ENCODE measurements around the gene CACHD1. TPM values are rescaled to one million over a fixed set of nuclear protein-coding genes. Genes with fewer than 3 reads are reported as not detected.

CACHD1 gene
- total RNA-seq, 1 experiment from 2014 or later: 5.3 TPM

DNA sequence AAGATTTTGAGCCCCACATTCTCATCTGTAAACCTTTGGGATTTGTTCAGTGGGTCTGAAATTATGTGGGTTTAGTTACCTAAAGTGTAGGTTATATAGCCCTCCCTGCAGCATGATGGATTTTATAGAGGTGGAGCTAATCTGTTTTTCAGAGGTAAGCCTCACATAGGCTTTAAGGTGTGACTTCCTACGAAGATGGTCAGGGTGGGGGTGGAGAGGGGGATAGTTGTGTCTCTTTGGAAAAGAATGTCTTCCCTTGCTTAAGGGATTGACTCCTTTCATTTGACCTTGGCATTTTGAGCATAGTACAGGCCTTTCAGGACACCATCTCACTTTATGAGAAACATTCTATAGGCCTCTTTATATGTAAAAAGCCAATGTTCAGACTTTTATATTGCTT, 3.4 kb downstream of the CACHD1 start:
- no peak for DNase-seq (ENCODE audit: low read depth)

DNA sequence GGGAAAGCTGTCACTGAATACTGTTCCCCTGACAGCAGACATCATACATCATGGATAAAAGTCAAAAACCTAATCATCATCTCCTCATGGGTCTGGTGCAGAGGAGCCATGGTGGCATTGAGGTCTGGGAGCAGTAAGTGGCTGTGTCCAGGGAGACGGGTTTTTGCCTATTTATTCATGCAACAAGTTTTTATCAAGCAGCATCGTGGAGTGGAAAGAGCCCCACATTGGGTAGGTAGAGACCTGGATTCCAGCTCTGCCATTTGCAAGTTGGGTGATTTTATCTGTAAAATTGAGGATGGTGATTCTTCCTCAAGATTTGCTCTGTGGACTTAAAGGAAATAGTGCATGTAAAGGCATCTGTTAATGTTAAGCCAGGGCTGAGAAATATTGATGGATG, 4.2 kb downstream of the CACHD1 start:
- no peak for DNase-seq (ENCODE audit: low read depth)

DNA sequence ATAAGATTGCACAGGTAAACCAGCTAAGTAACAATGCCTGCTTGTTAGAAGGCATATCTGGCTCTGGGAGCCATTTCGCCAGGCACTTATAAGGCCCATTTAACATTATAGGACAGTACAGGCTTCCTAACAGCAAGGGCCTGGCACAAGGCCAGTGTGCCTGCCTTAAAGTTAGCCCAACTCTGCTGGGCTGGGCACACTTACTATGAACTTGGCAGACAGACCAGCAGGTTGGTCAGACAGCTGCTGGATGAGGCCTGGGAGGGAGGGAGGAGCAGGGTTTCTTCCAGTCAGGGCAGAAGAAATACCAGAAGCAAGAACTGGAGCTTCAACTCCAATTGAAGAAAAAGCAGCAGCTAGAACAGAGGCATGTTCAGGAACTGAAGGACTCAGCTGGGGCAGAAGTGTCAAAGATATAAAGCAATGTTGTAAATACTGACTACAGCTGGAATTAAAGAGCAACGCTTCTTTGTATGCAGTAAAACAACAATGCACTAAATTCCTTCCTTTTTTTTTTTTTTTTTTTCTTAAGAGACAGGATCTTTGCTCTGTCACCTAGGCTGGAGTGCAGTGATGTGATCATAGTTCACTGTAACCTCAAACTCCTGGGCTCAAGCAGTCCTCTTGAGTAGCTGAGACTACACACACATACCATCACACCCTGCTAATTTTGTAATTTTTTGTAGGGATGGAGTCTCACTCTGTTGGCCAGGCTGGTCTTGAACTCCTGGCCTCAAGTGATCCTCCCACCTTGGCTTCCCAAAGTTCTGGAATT, 4.9 kb downstream of the CACHD1 start:
- peak; percentile 41 for DNase-seq (ENCODE audit: low read depth)

DNA sequence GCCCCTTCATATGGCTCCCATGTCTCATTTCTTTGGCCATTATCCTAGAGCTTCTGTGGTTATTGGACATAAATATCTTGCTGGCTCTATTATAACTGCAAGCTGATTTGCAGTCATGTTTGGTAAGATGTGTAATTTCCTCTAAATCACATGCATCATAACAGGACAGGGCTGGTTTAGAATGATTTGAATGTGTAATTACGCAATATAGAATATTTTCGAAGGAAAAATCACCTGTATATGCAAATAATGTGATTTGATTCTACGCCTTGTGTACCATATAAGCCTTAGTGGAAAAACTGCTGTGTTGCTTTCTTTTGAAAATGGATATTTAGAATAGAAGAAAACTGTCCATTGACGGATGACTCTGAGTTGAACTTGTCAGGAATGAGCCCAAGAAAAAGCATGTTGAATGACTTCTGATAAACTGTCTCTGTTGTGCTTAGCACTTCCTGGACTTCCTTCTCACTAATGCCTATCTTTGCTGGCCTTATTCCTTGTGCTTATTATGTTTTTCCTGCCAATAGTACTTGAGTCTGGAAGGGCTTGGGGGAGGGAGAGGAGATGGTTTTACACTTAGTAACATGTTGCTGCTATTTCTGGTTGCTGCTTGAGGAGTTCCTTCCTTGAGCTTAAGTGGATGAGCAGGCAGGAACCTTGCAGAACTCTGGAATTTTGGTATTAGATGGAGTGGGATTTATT, 6.5 kb downstream of the CACHD1 start:
- peak; percentile 41 for DNase-seq (ENCODE audit: low read depth)

DNA sequence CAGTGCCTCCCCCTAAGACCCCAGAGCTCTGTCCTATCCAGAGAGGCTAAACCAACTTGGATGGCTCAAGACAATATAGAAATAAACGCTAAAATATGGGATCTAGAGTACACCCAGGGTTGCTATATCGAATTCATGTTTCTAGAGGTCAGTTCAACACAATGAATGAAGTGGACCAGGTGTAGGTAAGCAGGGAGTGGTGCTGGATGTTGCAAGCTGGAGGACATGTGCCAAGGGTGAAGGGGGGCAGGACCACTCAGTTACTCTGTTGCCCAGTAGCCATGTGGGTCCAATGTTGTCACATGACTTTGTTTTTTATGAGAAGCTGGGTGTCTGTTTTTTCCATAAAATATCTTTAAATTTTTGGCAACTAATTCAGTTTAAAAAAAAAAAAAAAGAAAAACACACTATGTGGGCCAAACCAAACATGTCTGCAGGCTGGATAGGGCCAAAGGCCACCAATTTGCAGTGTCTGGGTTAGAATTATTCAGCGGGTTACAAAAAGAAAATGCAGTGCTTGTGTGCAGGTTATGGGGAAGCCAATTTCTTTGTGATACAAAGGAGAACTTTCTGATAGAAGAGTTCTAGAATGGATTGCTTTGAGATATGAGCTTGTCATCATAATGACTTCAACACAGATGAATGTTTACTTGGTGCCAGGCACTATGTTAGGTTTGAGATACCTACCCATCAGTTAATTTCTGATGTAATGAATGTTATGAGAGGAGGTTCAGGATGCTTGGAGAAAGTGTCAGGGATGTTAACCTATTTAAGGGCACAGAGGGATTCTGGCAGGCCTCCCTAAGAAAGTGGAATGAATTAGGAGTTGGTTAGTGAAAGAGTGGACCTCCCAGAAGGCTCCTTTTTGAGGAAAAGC, 8.9 kb downstream of the CACHD1 start:
- no peak for DNase-seq (ENCODE audit: low read depth)

DNA sequence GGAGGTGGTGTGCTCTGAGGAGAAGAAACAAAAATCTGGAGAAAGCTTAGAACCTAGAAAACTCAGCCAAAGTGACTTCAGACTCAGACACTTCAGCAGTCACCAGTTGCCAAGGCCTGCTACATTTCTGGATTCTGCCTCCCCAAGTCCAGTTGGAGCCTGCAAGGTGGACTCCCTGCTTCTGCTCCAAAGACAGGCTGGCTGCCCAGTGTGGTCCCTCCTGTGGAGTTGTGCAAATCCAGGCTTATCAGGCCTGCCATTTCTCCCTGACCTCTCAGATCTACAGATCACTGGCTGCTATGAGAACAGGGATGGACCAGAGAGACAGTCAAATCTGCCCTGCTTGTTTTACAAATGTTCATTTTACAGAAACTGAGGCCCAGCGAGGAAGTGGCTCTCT, 9.9 kb downstream of the CACHD1 start:
- no peak for DNase-seq (ENCODE audit: low read depth)

DNA sequence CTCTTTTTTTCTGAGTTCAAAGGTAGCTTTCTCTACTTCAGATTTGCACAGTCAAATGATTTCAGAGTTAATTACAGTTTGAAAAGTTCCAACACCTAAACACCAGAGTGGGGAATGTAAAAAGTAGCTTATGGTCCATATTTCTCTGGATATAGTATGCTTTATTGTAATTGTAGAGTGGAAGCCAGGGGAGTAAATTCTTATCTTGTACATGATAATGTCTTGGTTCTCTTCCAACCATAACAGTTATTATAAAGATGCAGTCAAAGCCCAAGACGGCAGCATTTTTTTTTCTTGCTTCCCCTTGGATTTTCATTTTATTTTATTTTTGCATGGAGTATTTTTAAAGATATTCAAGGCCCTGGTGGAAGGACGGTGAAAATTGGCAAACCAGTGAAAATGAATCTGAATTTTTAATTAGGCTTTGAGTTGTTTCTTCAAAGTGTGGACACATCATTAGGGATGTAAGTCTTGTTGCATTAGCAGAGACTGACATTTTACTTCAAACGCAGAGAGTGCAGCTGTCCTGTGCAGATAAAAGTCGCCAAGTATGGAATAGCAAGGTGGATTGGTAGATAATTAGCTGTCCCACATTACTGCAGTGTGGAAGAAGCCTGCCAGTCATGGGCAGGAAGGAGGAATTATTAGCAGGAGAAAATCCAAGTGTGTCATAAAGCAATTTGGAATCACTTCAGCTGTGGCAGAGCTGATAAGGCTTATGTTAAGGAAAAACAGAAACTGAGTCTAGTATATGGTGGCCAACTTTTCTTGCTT, 11.3 kb downstream of the CACHD1 start:
- DNase-seq (ENCODE audit: low read depth): peak; percentile 18

DNA sequence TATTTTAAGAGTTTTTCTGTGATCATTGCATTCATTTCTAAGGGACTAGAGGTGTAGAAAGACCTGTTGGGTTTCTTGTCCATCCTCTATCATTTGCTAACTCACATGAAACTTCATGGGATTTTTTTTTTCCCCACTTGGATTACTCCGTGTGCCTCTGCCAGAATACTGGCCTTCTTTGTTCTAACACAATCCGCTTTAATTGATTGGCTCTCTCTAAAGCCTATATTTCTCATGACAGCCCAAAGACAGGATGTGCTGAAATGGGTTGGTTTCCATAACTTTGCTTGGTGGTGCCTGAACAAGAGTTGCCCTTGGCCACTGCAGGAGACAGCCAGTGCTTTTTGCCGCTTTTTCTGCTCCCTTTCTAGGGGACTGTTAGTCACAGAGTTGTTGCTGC, 12.2 kb downstream of the CACHD1 start:
- no peak for DNase-seq (ENCODE audit: low read depth)

DNA sequence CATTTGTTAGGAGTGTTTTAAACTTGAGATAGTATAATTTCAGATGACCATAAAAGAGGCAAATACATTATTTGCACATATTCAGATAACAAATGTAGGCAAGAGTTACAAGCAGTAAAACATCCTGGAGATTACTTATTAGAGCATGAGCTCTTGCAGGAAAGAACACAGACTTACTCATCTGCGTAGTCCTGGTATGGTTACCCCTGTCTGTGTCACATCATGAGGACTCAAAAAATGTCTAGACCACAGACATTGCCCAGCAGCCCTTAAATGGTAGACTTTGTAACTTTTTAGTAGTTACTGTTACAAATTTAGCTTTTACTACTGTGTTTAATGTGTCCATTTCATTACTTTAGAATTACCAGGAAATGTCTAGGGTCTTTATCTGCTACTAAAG, 12.8 kb downstream of the CACHD1 start:
- no peak for DNase-seq (ENCODE audit: low read depth)

DNA sequence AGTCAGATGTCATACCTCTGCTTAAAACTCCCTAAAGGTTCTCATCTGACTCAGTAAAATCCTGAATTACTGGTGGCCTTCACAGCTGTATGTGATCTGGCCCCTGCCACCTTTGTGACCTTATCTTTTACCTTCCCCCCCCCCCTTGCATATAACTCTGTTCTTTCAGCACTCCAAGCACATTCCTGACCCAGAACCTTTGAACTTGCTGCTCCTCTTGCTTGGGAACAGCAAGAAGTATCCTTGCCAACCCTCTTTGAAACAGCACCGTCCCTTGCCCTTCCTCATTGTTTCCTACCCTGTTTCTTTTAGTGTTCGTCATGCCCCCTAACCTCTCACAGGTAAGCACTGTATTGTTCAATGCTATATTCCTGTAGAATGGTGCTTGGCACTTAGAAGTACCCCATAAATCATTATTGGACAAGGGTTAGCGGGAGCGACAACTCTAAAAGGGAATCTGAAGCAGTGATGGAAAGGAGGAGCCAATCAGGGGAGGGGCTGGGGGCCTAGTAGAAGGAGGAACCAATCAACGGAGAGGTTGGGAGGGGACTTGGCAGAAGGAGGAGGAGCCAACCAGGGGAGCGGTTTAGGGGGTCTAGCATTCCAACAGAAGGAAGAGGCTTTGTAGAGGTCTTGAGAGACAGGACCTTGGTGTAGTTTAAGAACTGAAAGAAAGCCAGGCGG, 13.9 kb downstream of the CACHD1 start:
- no peak for DNase-seq (ENCODE audit: low read depth)

DNA sequence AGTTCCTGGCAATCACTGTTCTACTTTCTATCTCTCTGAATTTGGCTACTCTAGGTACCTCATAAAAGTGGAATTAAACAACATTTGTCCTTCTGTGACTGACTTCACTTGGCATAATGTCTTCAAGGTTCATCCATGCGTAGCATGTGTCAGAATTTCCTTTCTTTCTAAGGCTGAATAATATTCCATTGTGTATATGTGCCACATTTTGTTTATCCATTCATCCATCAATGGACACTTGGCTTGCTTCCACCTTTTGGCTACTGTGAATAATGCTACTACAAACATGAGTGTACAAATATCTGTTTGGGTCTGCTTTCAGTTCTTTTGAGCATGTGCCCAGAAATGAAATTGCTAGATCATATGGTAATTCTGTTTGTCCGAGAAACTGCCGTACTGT, 14.7 kb downstream of the CACHD1 start:
- DNase-seq (ENCODE audit: low read depth): peak; percentile 23

DNA sequence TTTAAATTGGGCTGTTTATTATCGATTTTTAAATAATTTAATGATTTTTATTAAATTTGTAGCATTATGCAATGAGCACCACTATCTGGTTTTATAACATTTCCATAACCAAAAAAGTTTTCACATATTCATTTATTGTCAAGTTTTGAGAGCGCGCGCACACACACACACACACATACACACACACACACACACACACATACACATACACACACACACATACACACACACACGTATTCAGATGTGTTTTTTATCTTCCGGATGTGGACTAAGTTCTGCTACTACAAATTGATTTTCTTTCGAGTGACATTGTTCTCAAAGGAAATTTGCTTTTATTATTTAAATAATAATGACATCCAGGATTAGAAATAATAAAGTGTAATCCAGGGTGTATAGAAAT, 16.3 kb downstream of the CACHD1 start:
- DNase-seq (ENCODE audit: low read depth): no peak

DNA sequence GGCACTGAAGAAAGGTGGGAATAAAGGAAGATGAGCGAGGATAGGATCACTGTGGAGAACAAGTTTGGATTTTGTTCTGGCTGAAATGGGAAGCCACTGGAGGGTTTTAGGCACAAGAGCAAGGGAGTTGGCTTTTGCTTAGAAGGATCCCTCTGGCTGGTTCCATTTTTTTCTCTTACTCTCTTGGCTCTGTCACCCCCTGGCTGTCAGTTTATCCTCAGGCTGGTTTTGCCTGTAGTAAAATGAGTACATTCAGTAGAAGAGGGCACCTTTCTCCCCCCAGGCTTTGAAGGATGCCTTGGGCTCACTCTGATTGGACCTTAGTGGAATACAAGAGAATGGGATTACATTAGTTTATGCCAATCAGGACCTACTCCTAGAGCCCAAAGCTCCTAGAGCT, 17.1 kb downstream of the CACHD1 start:
- no peak for DNase-seq (ENCODE audit: low read depth)

DNA sequence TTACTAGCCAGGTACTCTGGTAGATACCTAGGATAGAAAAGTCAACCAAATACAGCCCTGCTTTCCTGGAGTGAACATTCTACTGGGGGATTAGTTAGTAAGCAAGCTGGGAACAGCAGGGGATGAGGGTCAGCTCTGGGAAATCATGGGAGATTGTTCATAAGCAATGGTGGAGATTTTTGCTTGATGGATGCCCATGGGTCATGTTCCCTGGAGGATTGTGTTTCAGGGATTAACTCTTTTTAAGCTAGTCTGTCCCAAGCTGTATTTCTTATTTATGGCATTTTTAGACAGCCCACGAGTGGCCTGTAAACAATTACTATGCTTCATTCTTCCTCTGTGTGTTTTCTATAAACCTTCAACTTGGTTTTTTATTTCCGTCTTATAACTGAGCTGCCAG, 18.9 kb downstream of the CACHD1 start:
- no peak for DNase-seq (ENCODE audit: low read depth)

DNA sequence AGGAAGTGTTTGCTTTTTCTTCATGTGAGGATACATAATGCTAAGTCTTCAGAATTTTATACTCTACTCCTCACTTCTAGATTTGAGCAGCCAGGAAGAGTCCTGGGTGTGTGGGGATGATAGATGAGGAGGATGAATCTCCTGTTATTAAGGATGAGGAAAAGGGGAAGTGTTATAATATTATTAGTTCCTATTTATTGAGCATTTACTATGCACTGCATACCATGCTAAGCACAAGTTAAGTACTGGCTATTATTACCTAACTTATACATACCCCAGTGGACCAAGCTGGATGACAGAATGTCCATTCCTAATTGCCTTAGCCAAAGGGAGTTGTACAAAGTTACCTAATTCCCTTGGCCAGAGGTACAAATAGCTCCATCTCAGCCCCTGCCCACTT, 19.8 kb downstream of the CACHD1 start:
- no peak for DNase-seq (ENCODE audit: low read depth)

DNA sequence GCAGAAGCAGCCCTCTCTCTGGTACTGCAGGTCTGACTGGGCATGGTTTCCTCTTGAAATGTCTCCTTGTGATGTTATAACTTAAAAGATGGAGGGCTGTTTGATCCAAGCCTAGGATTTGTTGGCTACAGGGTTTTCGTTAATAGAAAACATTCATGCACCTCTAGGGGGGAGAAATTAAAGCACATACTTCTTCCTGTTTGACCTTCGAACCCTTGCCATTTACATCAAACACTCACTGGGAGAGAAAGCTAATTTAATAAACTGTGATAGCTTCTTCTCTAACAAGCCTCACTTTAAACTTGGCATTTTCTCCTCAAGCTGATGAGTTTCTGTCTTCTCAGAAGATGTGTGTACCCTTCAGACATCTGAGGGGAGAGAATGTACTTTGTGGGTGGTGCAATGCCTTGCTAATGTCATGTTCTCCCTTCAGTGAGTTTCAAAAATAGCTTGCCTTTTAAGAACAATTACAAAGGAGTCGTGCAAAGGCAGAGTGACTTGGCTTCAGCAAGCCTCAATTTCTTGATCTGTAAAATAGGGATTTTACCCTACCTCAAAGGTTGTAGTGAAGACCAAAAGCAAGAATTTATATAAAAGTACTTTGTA, 20.4 kb downstream of the CACHD1 start:
- no peak for DNase-seq (ENCODE audit: low read depth)

DNA sequence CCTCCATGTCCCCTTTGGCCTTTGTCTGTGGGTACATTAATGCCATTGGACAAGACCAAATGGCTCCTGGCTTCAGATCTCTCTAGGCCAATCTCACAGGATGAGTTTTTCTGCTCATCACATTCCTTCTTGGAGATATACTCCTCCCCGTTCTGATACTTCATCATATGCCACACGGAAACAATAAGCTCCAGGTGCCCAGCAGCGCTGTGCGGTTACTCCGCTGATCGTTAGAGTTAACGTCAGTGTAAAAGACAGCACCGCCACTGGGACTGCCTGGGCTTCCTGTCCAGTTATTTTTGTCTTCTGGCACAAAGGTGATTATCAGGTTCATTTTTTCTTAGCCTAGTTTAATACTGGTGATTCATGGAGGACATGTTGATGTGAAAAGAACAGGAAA, 22.5 kb downstream of the CACHD1 start:
- no peak for DNase-seq (ENCODE audit: low read depth)

DNA sequence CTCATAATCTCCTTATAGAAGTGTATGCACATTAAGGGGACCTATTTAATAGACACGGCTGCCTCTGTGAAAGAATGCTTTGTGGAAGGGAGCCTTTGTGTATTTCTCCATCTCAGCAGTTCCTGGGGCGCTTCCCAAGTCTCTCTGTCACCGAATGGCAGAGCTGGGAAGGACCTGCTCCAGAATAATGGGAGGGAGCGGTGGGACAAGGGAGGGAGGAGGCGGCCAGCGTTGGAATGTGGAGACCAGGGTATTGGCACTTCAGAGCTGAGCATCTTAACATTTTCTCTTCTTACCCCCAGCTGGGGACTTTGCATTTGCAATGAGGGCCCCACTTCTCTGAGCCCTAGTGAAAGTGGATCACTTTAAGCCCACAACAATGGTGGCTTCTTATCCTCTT, 23.9 kb downstream of the CACHD1 start:
- no peak for DNase-seq (ENCODE audit: low read depth)

DNA sequence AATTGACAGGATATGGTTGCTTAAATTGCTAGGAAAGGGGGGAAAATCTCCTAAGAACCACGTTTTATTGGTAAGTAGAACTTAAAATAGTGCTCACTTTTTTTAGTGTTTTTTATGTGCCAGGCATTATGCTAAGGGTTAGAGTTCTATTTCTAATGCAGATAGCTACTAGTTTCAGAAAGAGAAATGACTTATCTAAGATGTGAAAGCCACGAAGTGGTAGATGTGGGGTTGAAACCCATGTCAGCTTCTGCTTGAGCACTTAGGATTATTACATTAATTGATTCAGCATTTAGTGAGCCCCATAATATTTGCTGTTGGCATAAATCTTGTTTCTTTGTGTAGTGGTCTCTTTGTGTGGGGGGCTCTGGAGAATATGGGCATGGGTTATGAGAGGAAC, 24.7 kb downstream of the CACHD1 start:
- no peak for DNase-seq (ENCODE audit: low read depth)

DNA sequence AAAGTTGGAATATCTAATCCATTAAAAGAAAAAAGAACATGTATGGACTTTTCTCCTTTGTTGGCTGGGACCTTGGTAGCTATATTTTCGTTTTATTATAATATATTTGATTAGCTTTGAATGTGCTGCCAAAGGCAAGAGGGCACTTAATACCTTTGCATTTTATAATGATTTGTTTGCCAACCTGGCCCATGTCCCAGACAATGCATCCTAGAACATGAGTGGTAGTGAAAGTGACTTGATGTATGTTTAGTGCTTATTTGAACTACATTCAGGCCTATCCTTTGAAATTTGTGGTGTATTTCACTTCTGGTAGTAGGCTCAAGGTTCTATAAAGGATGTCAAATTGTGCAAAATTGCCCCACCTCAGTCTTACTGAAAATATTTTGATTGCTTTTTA, 25.9 kb downstream of the CACHD1 start:
- no peak for DNase-seq (ENCODE audit: low read depth)

DNA sequence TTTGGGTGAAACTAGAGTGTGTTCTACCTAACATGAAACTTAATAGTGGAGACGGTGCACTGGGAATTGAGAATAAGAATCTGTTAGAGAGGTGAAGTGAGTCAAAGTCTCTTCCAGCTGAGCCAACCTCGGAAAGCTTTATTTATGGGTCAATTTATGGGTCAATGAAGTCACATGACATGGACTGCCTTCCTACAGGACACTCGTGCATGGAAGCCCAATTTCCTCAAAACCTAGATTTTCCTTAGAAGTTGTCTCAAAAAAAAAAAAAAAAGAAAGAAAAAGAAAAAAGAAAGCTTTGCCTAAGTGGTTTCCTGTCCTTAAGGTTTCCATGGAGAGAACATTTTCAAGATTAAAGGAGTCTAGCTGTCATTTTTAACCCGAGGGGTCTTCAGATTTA, 26.7 kb downstream of the CACHD1 start:
- DNase-seq (ENCODE audit: low read depth): no peak

Measured in Daoy (cell line).